H4 (cell line): Measurements from ENCODE around the gene VSIR. TPM values are rescaled to one million over a fixed set of nuclear protein-coding genes. Genes with fewer than 3 reads are reported as not detected.

Experiments used
- total RNA-seq: library from RNA; depleted of rRNA; stranded (reverse); fragments of >200 nt; shearing (Covaris generic); gene quantifications from 2 replicates; pipeline ENCODE4 v1.2.3, GENCODE V29; 2014; rRNA removed

Gene VSIR
- total RNA-seq, 1 experiment from 2014 or later, result 0.81 TPM

Other genes with a start within 250 kb of the VSIR start
- not detected in 2 replicates for gene C10orf105, start 53.7 kb downstream of the VSIR start, total RNA-seq
- 428 and 490 TPM in 2 replicates for gene PSAP, start 77.7 kb upstream of the VSIR start, total RNA-seq
- gene CHST3, start 190.9 kb upstream of the VSIR start, total RNA-seq, result 4.0 and 4.3 TPM in 2 replicates